SIG-M5 (cell line): ENCODE measurements around the gene PGBD1.
"Not testable (repeated sequence)": the region's sequence is repeated elsewhere in the genome, so short reads cannot be mapped to it uniquely, and the experiment has no call there.

Experiments
- DNase-seq: peaks from one replicate; lab custom pipeline; 2025; lab: John Stamatoyannopoulos, UW

The PGBD1 gene

DNA sequence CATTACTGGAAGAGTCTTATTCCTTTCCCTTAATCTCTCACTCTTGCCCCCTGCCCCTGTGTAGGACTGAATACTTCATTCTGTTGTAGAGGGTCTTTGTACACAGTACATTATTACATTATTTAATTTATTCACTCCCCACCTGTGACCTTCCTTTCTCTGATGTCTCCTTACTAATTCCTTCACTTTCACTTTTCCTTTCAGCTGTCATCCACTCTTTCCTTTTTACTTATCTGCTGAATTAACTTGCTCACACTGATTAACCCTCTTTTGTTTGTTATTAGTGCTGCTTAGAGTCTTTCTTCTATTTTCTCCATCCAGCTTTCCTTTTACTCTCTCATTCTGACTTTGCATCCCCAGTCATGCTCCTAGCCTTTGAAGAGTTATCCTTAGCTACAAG lies 6.5 kb upstream of the PGBD1 start:
- DNase-seq: no peak

DNA sequence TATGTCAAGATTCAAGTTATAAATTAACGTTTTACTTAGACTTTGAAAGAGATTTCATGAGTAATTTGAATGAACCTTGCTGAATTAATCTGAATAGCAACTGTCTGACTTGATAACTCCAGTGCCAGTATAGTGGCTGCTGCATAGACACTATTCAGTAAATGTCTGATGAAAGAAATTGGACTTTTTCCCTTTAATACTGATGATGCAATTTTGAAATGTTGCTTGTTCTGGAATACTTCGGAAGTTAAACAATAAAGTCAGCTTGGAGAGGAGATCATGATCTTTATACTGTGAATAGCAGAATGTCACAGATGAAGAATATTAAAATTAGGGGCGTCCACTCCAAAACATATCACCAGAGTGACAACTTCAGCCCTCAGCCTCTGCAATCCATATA lies 3.6 kb upstream of the PGBD1 start:
- no peak for DNase-seq

GRCh38 chr6:28280595-28281287 lies 631 bp upstream of the PGBD1 start:
- DNase-seq: no peak

GRCh38 chr6:28282926-28283325 lies 1.6 kb downstream of the PGBD1 start:
- DNase-seq: no peak

DNA sequence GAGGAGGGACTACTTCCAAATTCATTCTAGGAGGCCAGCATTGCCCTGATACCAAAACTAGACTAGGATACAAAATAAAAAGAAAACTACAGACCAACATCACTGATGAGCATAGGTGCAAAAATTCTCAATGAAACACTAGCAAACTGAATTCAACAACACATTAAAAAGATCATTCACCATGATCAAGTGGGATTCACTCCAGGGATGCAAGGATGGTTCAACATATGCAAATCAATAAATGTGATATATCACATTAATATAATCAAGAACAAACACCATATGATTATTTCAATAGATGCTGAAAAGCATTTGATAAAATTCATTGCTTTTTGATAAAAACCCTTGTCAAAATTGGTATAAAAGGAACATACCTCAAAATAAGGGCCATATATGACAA lies 10.2 kb downstream of the PGBD1 start:
- DNase-seq: no peak

DNA sequence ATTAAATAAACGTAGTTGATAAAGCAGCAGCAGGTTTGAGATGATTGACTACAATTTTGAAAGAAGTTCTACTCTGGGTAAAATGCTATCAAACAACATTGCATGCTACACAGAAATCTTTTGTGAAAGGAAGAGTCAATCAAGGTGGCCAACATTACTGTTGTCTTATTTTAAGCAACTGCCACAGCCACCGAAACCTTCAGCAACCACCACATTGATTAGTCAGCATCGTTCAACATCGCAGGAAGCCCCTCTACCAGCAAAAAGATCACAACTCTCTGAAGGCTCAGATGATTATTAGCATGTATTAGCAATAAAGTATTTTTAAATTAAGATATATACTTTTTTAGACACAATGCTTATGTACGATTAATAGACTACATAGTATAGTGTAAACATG lies 14.0 kb downstream of the PGBD1 start:
- DNase-seq: no peak

- no peak for DNase-seq
Measured at GRCh38 chr6:28296520-28297060, 15.2 kb downstream of the PGBD1 start.

DNA sequence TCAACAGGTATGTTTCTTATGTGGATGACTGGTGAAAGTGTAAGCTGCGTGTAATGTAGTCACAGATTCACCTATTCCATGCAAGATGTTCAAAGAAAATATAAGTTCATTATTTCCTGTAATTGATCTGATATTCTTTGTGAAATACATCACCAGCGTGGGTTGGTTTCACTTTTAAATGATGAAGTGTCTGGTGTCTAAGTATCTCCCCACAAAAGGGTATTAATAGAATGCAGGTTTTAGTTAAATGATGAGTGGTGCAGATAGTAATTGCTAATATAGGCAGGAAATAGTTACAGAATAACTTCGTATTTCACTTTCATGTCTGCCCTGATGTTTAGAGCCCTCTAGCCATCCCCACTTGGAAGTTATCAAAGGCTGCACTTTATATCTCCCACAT lies 22.2 kb downstream of the PGBD1 start:
- DNase-seq: no peak

DNA sequence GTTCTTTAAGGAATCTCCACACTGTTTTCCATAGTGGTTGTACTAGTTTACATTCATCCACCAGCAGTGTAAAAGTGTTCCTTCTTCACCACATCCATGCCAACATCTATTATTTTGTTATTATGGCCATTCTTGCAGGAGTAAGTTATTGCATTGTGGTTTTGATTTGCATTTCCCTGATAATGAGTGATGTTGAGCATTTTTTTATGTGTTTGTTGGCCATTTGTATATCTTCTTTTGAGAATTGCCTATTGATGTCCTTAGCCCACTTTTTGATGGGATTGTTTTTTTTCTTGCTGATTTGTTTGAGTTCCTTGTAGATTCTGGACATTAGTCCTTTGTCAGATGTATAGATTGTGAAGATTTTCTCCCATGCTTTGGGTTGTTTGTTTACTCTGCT lies 25.0 kb downstream of the PGBD1 start:
- DNase-seq: not testable (repeated sequence)

DNA sequence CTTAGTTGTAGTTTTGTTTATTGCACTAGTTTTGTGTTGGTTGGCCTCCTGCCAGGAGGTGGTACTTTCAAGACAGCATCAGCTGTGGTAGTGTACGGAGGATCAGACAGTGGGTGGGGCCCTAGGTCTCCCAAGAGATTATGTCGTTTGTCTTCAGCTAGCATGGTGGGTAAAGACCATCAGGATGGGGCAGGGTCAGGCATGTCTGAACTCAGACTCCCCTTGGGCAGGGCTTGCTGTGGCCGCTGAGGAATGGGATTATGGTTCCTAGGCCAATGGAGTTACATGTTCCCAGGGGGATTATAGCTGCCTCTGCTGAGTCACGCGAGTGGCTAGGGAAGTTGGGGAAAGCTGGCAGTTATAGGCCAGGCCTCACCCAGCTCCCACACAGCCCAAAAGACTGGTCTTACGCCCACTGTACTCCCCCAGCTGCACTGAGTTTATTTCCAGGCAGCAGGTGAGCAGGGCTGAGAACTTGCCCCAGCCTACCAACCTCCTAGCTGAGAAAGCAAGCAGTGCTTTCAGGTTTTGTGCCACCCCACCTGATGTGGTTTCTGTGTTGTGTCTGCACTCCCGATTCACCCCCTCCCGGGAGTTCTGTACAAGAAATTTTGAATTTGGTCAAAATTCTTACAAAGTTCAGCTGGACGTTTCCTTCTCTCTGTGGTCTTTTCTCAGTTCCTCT lies 29.9 kb downstream of the PGBD1 start:
- DNase-seq: no peak

DNA sequence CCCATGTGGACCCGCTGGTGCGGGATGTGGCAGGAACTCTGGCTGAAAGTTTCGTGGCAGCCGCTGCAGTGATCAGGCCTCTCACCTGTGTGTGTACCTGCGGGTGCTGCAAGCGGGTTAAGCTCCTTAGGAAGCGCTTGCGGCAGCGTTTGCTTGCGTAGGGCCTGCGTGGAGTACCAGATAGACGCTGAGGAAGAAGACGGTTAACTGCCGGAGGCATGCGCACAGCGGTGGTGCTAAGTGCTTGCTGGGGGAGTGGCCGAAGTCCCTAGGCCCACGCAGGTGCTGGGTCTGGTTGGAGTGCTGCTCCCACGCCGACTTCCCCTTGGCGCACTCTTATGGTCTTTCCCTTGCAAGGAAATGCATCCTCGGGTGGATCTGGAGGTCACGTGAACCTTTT lies 31.6 kb downstream of the PGBD1 start:
- no peak for DNase-seq

- no peak for DNase-seq
Measured at GRCh38 chr6:28315628-28316027, 34.3 kb downstream of the PGBD1 start.

DNA sequence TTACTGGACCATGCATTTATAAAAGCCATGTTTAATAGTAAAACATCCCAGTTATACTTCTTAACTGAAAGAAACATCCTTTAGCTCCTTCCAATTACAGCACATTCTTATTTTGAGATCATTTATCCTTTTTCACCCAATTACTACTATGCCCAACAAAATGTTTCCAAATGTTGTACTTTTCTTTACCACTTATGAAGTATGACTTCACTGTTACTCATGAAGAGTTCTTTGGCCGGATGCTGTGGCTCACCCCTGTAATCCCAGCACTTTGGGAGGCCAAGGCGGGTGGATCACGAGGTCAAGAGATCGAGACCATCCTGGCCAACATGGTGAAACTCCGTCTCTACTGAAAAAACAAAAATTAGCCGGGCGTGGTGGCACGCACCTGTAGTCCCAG lies 36.5 kb downstream of the PGBD1 start:
- not testable (repeated sequence) for DNase-seq

GRCh38 chr6:28322661-28323060 lies 41.3 kb downstream of the PGBD1 start:
- DNase-seq: no peak

GRCh38 chr6:28323813-28324424 lies 42.5 kb downstream of the PGBD1 start:
- DNase-seq: no peak

GRCh38 chr6:28326371-28326948 lies 45.1 kb downstream of the PGBD1 start:
- DNase-seq: no peak

GRCh38 chr6:28330041-28330440 lies 48.7 kb downstream of the PGBD1 start:
- DNase-seq: no peak

GRCh38 chr6:28333047-28333446 lies 51.7 kb downstream of the PGBD1 start:
- DNase-seq: no peak

- no peak for DNase-seq
Measured at GRCh38 chr6:28333599-28334018, 52.2 kb downstream of the PGBD1 start.

DNA sequence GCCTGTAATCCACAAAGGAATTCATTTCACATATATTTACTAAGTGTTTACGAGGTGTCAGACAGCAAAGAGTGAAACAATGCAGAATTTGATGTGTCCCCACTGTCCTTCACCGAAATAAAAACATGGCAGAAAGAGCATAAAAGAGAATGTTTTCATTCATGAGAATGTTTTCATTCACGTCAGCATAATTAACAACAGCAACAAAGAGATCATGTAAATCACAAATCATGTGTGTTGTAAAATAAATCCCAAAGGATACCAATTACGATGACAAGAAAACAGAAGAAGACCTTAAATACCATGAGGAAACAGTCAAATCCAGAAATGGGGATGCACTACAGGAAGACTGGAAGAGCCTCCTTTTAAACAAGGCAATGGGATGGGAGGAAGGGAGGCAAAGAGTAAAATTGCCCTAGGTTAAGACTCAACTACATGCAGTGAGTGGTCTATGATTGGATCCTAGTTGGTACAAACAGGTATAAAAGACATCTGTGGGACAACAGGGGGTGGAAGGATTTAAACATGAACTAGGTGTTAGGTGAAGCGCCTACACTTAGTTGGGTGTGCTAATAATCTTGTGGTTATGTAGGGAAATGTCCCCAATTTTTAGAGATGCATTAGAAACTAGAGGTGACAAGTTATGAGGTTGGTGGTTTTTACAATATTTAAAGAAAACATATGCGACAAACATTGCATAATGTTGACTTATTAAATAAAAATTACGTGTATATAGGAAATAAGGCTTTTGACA lies 53.1 kb downstream of the PGBD1 start:
- DNase-seq: no peak

DNA sequence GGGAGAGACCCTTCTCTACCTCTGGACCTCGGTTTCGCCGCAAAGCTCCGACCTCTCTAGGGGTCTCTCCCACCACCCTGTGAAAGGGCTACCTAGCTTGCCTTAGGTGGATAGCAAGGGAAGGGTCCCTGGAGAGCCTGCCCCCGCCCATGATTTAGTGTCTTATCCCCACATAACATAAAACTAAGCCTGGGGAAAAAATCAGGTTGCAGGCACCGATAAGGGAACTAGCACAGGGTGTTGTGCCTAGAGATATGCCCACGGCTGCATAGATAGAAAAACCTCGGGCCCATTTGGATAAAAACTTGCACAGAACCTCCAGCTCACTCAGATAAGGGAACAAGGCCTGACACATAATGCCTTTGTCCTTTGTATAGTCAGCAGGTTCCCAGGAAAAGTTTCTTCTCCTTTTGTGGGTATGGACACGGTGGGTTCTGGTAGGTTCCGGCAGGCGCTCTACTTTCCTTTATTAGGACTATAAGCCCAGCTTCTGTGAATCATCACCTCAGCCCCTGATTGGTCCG lies 53.7 kb downstream of the PGBD1 start:
- DNase-seq: no peak
